Retinal pigment epithelial cell (primary cell): ENCODE results near the gene FHOD3.

Experiments used
- DNase-seq: peaks from one replicate; pipeline ENCODE4 v3.0.0-alpha.2; 2010; ENCODE audit warnings: low read depth
- H3K4me3 ChIP-seq: 2 replicates; pipeline ENCODE4 v1.5.1; 2011; ENCODE audit warnings: mild to moderate bottlenecking, low read length, control low read depth, moderate library complexity
- CTCF ChIP-seq: conservative IDR thresholded peaks from 2 replicates; pipeline ENCODE4 v1.5.1; 2011; ENCODE audit warnings: low read depth, low read length, control low read depth, inconsistent platforms

The FHOD3 gene

GRCh38 chr18:36576339-36576738 lies 278.8 kb downstream of the FHOD3 start:
- DNase-seq, result no peak
- H3K4me3 ChIP-seq, result no peak overlapping the region
- no peak for TF ChIP-seq CTCF

GRCh38 chr18:36578871-36579710 lies 281.6 kb downstream of the FHOD3 start:
- no peak for DNase-seq
- H3K4me3 ChIP-seq, result no peak overlapping the region
- no peak for TF ChIP-seq CTCF

- DNase-seq, result no peak
- no peak for TF ChIP-seq CTCF
- H3K4me3 ChIP-seq, result no peak overlapping the region
Measured at GRCh38 chr18:36580266-36580665, 282.8 kb downstream of the FHOD3 start.

GRCh38 chr18:36580874-36581750 lies 283.6 kb downstream of the FHOD3 start:
- no peak for TF ChIP-seq CTCF
- DNase-seq, result no peak
- no peak overlapping the region for H3K4me3 ChIP-seq

- DNase-seq, result no peak
- TF ChIP-seq CTCF, result no peak
Measured at GRCh38 chr18:36582988-36583745, 285.7 kb downstream of the FHOD3 start.

GRCh38 chr18:36589857-36590543 lies 292.5 kb downstream of the FHOD3 start:
- TF ChIP-seq CTCF, result no peak
- H3K4me3 ChIP-seq, result no peak overlapping the region
- no peak for DNase-seq

More at GRCh38 chr18:36582988-36583745, 285.7 kb downstream of the FHOD3 start:
- no peak overlapping the region for H3K4me3 ChIP-seq
